Epithelial cell of esophagus (primary cell): ENCODE results near the gene NFATC2.

Experiments used
- DNase-seq: peaks from one replicate; pipeline ENCODE4 v3.0.0; 2010; ENCODE audit warnings: low read depth
- H3K4me3 ChIP-seq: 2 replicates; pipeline ENCODE4 v1.5.1; 2011; ENCODE audit warnings: mild to moderate bottlenecking, low read length, control low read depth
- CTCF ChIP-seq: IDR thresholded peaks from 2 replicates; pipeline ENCODE4 v1.5.1; 2011; ENCODE audit warnings: low read depth, mild to moderate bottlenecking, low read length, control low read depth, inconsistent platforms; ENCODE audit not compliant: insufficient read depth; ENCODE audit errors: missing control alignments

NFATC2 gene

GRCh38 chr20:51495921-51496545 is 46.5 kb downstream of the NFATC2 start:
- no peak overlapping the region for H3K4me3 ChIP-seq
- DNase-seq: no peak
- no peak for TF ChIP-seq CTCF

GRCh38 chr20:51495291-51495690 is 47.2 kb downstream of the NFATC2 start:
- no peak overlapping the region for H3K4me3 ChIP-seq
- no peak for TF ChIP-seq CTCF
- no peak for DNase-seq

GRCh38 chr20:51494241-51495110 is 48.0 kb downstream of the NFATC2 start:
- DNase-seq: no peak
- TF ChIP-seq CTCF: no peak
- H3K4me3 ChIP-seq: no peak overlapping the region

- no peak overlapping the region for H3K4me3 ChIP-seq
- TF ChIP-seq CTCF: no peak
- DNase-seq: no peak
Measured at GRCh38 chr20:51493346-51493791, 49.1 kb downstream of the NFATC2 start.

GRCh38 chr20:51492167-51493092 is 50.1 kb downstream of the NFATC2 start:
- TF ChIP-seq CTCF: no peak
- no peak overlapping the region for H3K4me3 ChIP-seq
- no peak for DNase-seq

- no peak overlapping the region for H3K4me3 ChIP-seq
- no peak for TF ChIP-seq CTCF
- no peak for DNase-seq
Measured at GRCh38 chr20:51491393-51491792, 51.1 kb downstream of the NFATC2 start.
